ENCODE measurements around the gene RASGRP3.

Gene RASGRP3

DNA sequence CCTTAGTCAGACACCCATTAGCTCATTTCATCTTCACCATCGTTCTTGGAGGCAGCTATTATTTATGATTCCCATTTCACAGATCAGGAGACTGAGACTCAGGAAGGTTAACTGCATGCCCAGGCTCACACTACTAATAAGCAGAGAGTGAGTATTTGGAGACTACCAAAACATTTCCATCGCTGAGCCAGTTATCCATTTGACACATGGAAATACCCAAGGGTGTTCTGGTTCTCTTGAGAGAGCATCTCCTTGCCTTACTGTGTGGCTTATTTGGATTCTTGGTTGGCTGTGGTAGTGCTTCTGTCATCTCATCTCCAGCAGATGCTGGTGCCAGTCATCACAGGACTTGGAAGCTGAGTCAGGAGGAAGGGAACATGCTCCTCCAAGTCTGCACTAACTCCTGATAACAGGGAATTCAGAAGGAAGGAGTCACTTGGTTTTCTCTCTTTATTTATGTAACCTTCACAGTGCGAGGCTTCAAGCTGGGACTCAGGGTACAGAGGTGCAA lies 55.2 kb downstream of the RASGRP3 start:
- TF ChIP-seq ZFX (IDR thresholded peaks at IDR 0.05; ENCODE audit: borderline replicate concordance) (no peak), CTCF (IDR thresholded peaks at IDR 0.05) (no peak)

GRCh38 chr2:33532146-33532545 lies 55.7 kb downstream of the RASGRP3 start:
- no peak for TF ChIP-seq ZFX (IDR thresholded peaks at IDR 0.05; ENCODE audit: borderline replicate concordance)
- TF ChIP-seq CTCF (IDR thresholded peaks at IDR 0.05) = no peak
- H3K27ac ChIP-seq = no peak overlapping the region

More for the DNA sequence above, 55.2 kb downstream of the RASGRP3 start:
- H3K27ac ChIP-seq = no peak overlapping the region

GRCh38 chr2:33532966-33533365 lies 56.5 kb downstream of the RASGRP3 start:
- TF ChIP-seq CTCF (IDR thresholded peaks at IDR 0.05) (no peak), ZFX (IDR thresholded peaks at IDR 0.05; ENCODE audit: borderline replicate concordance) (no peak)
- H3K27ac ChIP-seq = no peak overlapping the region

DNA sequence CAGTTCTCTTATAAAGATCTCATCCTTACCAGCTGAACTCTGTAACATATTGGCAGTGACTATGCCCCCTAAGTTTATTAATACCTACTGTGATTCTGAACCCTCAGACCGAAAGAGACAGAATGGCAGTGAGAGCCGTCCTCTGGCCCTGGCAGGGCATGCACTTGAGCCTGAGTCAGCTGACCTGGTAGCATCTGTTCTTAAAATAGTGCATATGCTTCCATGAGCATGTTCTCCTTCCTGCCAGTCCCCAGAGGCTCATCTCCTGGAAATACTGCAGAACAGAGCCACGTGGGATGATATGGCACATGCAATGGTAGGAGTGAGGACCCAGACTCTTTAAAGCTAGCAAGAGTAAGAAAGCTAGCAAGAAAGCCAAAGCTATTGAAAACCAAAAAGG lies 59.0 kb downstream of the RASGRP3 start:
- TF ChIP-seq CTCF (IDR thresholded peaks at IDR 0.05) = no peak
- no peak for TF ChIP-seq ZFX (IDR thresholded peaks at IDR 0.05; ENCODE audit: borderline replicate concordance)

DNA sequence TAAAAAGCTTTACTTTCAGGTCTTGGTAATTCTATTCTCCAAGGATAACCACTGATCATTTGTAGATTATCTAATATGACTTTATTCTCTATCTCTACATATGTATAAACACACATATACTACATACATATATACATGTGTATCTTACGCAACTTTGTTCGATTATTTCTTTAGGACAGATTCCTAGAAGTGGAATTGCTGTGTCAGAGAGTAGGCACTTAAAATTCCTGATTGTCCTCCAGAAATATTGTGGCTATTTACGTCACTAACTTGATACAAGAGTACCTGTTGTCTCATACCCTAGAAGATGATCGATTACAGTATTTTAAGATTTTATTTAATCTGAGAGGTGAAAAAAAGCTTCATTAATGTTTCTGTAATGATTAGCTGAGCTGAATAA lies 64.8 kb downstream of the RASGRP3 start:
- H3K27ac ChIP-seq = no peak overlapping the region
- TF ChIP-seq ZFX (IDR thresholded peaks at IDR 0.05; ENCODE audit: borderline replicate concordance) (no peak), CTCF (IDR thresholded peaks at IDR 0.05) (no peak)

More for the DNA sequence above, 59.0 kb downstream of the RASGRP3 start:
- no peak overlapping the region for H3K27ac ChIP-seq

DNA sequence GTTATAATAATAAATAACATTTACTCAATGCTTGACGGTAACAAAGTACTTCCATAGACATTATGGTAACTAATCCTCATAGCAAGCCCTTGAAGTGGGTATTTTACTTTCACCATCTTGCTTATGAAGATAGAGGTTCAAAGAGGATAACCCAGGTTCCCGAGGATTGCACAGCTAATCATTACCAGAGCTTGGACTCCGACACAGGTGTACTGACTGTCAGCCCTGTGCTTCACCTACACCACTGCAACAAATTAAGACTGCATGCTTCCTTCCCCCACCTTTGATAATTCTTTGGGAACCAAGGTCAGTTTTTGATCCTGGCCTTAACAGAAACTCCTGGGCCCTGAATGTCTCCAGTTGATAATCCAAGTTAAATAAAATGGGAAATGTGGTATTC lies 73.8 kb downstream of the RASGRP3 start:
- TF ChIP-seq CTCF (IDR thresholded peaks at IDR 0.05) = no peak
- TF ChIP-seq ZFX (IDR thresholded peaks at IDR 0.05; ENCODE audit: borderline replicate concordance) = no peak
- no peak overlapping the region for H3K27ac ChIP-seq

GRCh38 chr2:33552758-33553461 lies 76.5 kb downstream of the RASGRP3 start:
- TF ChIP-seq CTCF (IDR thresholded peaks at IDR 0.05) = no peak
- H3K27ac ChIP-seq = no peak overlapping the region
